DOHH2 (cell line): ENCODE results near the gene PREX1.

Source experiments
- EZH2phosphoT487 ChIP-seq: fragments of 200-600 bp; sonication (generic); IDR thresholded peaks from 2 replicates; pipeline ENCODE4 v1.6.1; 2017; ENCODE audit warnings: borderline replicate concordance, mild to moderate bottlenecking, antibody characterized with exemption, low read length, moderate library complexity, mixed read lengths
- TF ChIP-seq, protein P1 (sequence below): fragments of 200-600 bp; sonication (generic); IDR thresholded peaks from one replicate; pipeline ENCODE4 v1.5.1; 2014; ENCODE audit warnings: antibody characterized with exemption, mild to moderate bottlenecking, low read depth, low read length; ENCODE audit not compliant: poor library complexity, severe bottlenecking

DNA sequence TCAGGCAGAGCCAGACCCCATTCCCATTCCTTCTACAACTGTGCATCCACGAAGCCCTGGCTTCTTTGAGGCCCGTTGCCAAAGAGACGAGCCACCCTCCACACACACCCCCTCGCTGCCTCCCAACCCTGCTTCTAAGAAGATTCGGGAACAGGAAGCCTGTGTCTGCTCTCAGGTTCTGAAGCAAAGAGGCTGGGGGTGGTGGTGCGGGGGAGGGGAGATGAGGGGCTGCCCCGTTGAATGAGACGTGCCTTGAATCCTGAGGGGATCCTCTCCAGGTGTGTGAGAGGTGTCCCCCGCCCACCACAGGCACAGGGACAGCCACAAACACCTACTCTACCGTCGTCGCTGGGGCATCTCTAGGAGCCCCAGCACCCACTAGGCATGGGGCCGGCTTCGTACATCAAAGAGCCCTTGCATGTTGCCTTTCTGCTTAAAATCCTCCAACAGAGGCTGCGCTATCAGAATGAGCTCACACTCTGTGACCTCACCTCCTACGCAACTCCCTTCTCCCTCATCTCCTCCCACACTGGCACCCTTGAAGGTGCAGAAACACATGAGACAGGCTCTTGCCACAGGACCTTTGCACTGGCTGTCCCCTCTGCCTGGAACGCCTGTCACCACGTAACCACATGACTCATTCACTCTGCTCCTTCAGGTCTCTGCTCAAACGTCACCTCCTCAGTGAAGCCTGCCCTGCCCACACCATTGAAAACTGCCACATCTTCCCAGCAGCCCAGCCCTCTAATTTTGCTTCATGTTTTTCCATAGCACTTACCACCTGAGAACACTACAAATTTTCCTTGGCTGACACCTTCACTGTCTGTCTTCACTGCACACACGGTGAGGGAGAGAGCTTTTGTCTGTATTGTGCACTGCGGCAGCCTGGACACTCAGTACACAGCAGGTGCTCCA is 58.5 kb downstream of the PREX1 start:
- TF ChIP-seq, protein P1, sequence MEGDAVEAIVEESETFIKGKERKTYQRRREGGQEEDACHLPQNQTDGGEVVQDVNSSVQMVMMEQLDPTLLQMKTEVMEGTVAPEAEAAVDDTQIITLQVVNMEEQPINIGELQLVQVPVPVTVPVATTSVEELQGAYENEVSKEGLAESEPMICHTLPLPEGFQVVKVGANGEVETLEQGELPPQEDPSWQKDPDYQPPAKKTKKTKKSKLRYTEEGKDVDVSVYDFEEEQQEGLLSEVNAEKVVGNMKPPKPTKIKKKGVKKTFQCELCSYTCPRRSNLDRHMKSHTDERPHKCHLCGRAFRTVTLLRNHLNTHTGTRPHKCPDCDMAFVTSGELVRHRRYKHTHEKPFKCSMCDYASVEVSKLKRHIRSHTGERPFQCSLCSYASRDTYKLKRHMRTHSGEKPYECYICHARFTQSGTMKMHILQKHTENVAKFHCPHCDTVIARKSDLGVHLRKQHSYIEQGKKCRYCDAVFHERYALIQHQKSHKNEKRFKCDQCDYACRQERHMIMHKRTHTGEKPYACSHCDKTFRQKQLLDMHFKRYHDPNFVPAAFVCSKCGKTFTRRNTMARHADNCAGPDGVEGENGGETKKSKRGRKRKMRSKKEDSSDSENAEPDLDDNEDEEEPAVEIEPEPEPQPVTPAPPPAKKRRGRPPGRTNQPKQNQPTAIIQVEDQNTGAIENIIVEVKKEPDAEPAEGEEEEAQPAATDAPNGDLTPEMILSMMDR, result no peak
- TF ChIP-seq EZH2phosphoT487, result no peak
